Heart left ventricle (tissue), 16 donors: ENCODE measurements around the gene C20orf204. TPM values are rescaled to one million over a fixed set of nuclear protein-coding genes. Genes with fewer than 3 reads are reported as not detected.

Experiments
- ATAC-seq, 4 donors: fragments of 200-7000 bp; cut with Tn5 transposase; one replicate each; pipeline ENCODE4 v1.9.1; 2020 to 2022; ENCODE audit warnings: moderate library complexity in 4 of 4, mild to moderate bottlenecking in 3 of 4, moderate number of reproducible peaks in 1 of 4
- DNase-seq, 5 donors: peaks; one replicate each; pipeline ENCODE4 v3.0.0-alpha.2; 2020
- H3K27ac ChIP-seq, 12 donors: fragments of 200-600 bp; sonication (generic) in 4 of 12; one replicate each; pipeline versions ENCODE4 v1.5.0 to v1.8.0; 2016 to 2022; ENCODE audit warnings: mild to moderate bottlenecking in 2 of 12
- H3K27me3 ChIP-seq, 9 donors: fragments of 200-600 bp; sonication (generic) in 2 of 9; one replicate each; pipeline versions ENCODE4 v1.5.1 to v1.8.0; 2016 to 2022; ENCODE audit warnings: mild to moderate bottlenecking in 3 of 9
- H3K36me3 ChIP-seq, 9 donors: fragments of 200-600 bp; sonication (generic) in 2 of 9; one replicate each; pipeline versions ENCODE4 v1.5.0 to v1.8.0; 2018 to 2022; ENCODE audit warnings: mild to moderate bottlenecking in 2 of 9
- H3K4me1 ChIP-seq, 12 donors: fragments of 200-600 bp; sonication (generic) in 4 of 12; one replicate each; pipeline versions ENCODE4 v1.5.0 to v1.8.0; 2016 to 2022; ENCODE audit warnings: mild to moderate bottlenecking in 3 of 12
- H3K4me3 ChIP-seq, 12 donors: fragments of 200-600 bp; sonication (generic) in 4 of 12; one replicate each; pipeline versions ENCODE4 v1.5.0 to v1.8.0; 2017 to 2022; ENCODE audit warnings: mild to moderate bottlenecking in 9 of 12, moderate library complexity in 4 of 12
- H3K9me3 ChIP-seq, 12 donors: fragments of 200-600 bp; sonication (generic) in 4 of 12; one replicate each; pipeline versions ENCODE4 v1.5.0 to v1.8.0; 2016 to 2022; ENCODE audit warnings: mild to moderate bottlenecking in 1 of 12
- POLR2A ChIP-seq, 2 donors: fragments of 450-650 bp; IDR thresholded peaks; one replicate each; pipeline ENCODE4 v1.6.1; 2017; ENCODE audit warnings: antibody characterized with exemption in 2 of 2, mild to moderate bottlenecking in 2 of 2, moderate library complexity in 2 of 2
- WGBS, 4 donors: extraction: QIAGEN DNeasy Blood & Tissue Kit in 2 of 4; methylation state at CpG; one replicate each; pipeline versions ENCODE4 v1.1.5 to v1.1.7; 2013 to 2018; 5-methylcytosine and 5-hydroxymethylcytosine counted together
- intact Hi-C, 10 donors: fragments of 100-400 bp; cut with DNase I; formaldehyde crosslinking; loops; one replicate each; pipeline versions ENCODE4 v1.11.1 to v1.14.2; 2022
- polyA plus RNA-seq, 2 donors: library from polyadenylated mRNA; stranded (reverse); fragments of 200-250 nt; gene quantifications; one replicate each; pipeline ENCODE4 v1.2.3, GENCODE V29; 2013
- total RNA-seq, 9 donors: library from RNA; depleted of rRNA in 2 of 9; stranded (reverse); fragments of >200 nt in 2 of 9; fragmentation: NEBNext Ultra II Directional in 3 of 9; extraction: Animal tissue kit (Norgen Biotek cat#: 25700) in 3 of 9; gene quantifications; one replicate each; pipeline versions ENCODE4 v1.1.0 to v1.2.4, GENCODE V29; 2016 to 2023
- TF ChIP-seq, protein P1 (sequence below), 12 donors: fragments of 200-600 bp; sonication (generic) in 4 of 12; IDR thresholded peaks; one replicate each; pipeline versions ENCODE4 v1.5.0 to v1.8.0; 2018 to 2022; ENCODE audit warnings: antibody characterized with exemption in 12 of 12, mild to moderate bottlenecking in 5 of 12
- donor health status: ischemic (EF 13 %, LVEDD 7.1; RV severe dilation, severe dysfunction).
- donor health status: healthy with polysubstance abuse.
- donor health status: DM: no; HTN: yes; CAD: no.
- donor health status: DM: no; HTN: no; CAD: no.
- donor health status: ischemic (EF 25% LVEDD 6.9; RV normal size, moderate dysfunction).
- donor health status: ischemic (EF 25% LVEDD 5.7; RV mildly dilated, moderate dysfunction).
- donor health status: healthy.
- donor health status: DM: yes; HTN: yes; CAD: no.
- donor health status: ischemic (EF 35%, LVEDD 5.7; RV mildly dilated, moderate dysfunction).
- donor health status: nonischemic (EF 11% LVEDD 7.7; RV severe dilation, severe dysfunction).
- donor health status: DM: yes; HTN: yes; CAD: no.
- donor health status: PGD.
- donor health status: ischemic (EF 29% LVEDD 5.4; RV normal size, mild dysfunction).
- donor health status: nonischemic (EF 23%, LVEDD 6.1; RV moderate dilation, normal function).

C20orf204 gene
- total and polyA plus RNA-seq, 11 donors, result 0.16 to 1.2 (median 0.42) TPM

DNA sequence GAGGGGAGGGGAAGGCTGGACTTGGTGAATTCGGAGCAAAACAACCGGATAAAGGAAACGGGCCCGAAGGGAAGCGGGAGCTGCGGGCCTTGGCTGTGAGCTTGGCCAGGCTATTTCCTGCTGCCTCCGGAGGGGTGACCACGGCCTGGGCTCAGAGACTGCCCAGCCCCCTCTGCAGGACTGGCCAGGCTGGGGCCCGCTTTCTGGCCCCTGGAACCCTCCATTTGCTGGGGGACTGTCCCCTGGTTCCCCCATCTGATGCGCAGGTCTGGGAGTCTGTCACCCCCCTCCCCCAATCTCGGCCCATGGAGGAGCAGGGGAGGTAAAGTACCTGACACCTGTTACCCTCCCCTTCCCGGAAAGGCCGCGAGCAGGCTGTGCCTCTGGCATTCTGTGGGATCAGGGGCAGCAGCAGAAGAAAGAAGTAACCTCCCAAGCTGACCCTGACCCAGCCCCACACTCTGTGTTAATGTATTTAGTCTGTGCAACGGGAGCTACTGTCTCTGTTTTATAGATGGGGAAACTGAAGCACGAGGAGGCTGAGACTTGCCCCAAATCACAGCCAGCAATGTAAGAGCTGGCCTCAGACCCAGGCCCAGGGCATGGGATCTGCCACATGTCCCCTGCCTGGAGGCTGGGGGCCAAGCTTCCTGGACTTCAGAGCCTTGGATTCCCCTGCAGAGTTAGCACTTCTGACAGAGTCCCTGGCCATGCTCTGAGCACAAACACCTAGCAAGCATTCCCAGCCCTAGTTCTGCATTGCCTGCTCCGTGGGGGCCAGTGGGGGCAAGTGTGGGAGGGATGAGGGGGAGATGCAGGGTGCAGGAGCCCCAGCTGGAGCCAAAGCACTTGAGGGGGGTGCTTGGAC lies 3.5 kb downstream of the C20orf204 start:
- 7 to 12% (median 9%) methylated on average over 8 to 17 of the region's 17 CpGs for WGBS, 4 donors
- intact Hi-C loops, result loop anchor here in 9 of 10 donors (1.0 to 10.0 kb wide), 7 partner anchors 17 to 83 kb away; partner anchors contain the start of gene PRPF6 (in 4 of the 9)
- Histone ChIP-seq H3K9me3 (no peaks in the 10 kb centered on the region), H3K27me3 (peaks cover 0 to 64% (median 44%) of the 10 kb centered on the region in 9 donors), H3K36me3 (peaks cover 0 to 9% (median 7%) of the 10 kb centered on the region in 9 donors), H3K27ac (peak overlapping the region; percentile 5 to 93 (median 78)), H3K4me3 (peak overlapping the region; percentile 9 to 62 (median 56)), H3K4me1 (peaks cover 8 to 68% (median 34%) of the 10 kb centered on the region in 12 donors)
- DNase-seq (peak in 1 of 5 donors; percentile 16), ATAC-seq (peak in 2 of 4 donors; percentile 47 to 52)
- TF ChIP-seq, protein P1, sequence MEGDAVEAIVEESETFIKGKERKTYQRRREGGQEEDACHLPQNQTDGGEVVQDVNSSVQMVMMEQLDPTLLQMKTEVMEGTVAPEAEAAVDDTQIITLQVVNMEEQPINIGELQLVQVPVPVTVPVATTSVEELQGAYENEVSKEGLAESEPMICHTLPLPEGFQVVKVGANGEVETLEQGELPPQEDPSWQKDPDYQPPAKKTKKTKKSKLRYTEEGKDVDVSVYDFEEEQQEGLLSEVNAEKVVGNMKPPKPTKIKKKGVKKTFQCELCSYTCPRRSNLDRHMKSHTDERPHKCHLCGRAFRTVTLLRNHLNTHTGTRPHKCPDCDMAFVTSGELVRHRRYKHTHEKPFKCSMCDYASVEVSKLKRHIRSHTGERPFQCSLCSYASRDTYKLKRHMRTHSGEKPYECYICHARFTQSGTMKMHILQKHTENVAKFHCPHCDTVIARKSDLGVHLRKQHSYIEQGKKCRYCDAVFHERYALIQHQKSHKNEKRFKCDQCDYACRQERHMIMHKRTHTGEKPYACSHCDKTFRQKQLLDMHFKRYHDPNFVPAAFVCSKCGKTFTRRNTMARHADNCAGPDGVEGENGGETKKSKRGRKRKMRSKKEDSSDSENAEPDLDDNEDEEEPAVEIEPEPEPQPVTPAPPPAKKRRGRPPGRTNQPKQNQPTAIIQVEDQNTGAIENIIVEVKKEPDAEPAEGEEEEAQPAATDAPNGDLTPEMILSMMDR (IDR thresholded peaks at IDR 0.05), result no peak
- TF ChIP-seq POLR2A (IDR thresholded peaks at IDR 0.05), result no peak

DNA sequence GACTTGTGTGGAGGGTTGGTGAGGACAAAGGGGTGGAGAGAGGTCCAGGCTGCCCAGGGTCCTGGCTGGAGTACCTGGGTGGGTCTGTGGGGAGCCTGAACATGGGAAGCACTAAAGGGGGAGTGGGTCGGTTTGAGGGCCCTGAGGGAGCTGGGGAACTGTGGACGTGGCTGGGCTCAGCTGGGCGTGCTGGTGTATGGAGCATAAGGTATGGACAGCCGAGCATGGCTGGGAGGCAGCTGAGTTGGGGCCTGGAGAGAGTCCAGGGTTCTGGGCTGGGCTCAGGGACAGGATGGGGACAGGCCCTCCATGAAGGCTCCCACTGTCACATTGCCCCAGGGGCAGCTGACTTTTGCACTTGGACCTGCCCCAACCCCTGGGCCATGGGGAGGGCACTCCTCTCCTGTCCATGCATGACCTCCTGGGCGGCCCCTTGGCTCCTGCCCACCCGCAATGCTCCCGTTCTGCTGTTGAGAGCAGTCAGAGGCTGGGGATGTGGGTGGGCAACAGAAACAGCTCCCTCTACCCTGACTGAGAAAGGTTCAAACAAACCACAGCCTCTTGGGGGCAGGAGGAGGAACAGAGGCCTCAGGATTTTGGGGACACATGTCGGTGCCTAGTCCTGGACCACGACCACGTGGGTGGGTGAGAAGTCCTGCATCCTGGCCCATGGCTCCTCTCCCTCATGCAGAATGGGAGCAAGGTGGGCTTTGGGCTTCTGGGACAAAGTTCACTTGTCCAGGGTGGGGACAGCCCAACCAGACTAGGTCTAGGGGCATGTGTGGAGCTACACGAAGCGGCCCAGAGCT lies 4.5 kb downstream of the C20orf204 start:
- H3K4me1 ChIP-seq, result peaks cover 8 to 68% (median 35%) of the 10 kb centered on the region in 12 donors
- no peak for ATAC-seq
- peaks cover 0 to 2% (median 0%) of the 10 kb centered on the region in 9 donors for H3K36me3 ChIP-seq
- WGBS, 4 donors, result 63 to 70% (median 66%) methylated on average over 9 to 12 of the region's 12 CpGs
- DNase-seq, result peak in 1 of 5 donors; percentile 20
- TF ChIP-seq POLR2A (IDR thresholded peaks at IDR 0.05), result no peak
- TF ChIP-seq, protein P1 (IDR thresholded peaks at IDR 0.05), result no peak
- no peak overlapping the region for H3K4me3 ChIP-seq
- intact Hi-C loops, result no loop called here
- H3K9me3 ChIP-seq, result no peaks in the 10 kb centered on the region
- H3K27ac ChIP-seq, result peak overlapping the region in 11 of 12 donors; percentile 5 to 93 (median 81)
- peaks cover 0 to 71% (median 44%) of the 10 kb centered on the region in 9 donors for H3K27me3 ChIP-seq

DNA sequence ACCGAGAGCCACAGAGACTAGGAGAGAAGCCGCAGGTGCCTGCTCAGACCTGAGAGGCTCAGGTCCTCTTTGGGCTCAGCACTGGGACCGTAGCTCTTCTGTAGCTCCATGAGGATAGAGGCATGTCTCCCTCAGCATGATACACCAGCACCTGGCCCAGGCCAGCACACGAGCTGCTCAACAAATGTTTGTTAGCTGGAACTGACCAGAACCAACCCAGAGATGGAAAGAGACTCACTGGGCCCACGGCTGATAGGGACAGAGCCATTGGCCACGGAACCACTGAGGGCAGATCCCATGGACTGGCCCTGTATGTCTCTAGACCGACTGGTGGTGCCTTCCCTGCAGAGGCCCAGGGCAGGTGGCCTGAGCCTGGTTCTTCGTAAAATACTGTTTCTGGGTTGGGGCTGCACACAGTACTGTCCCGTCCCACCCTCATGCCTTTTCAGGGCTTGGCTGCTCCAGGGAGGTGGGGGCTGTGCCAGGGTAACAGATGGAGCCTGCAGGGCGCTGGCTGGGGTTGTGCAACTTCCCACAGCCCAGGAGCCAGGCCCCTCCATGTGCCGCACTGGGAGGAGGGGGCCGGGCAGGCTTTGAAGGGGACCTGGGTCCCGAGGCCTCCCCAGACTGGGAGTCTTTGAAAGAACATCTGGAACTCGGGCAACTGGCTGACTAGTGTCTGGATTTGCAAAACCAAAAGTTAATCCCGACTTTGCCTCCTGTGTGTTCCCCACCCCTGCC lies 5.2 kb downstream of the C20orf204 start:
- Histone ChIP-seq H3K36me3 (no peaks in the 10 kb centered on the region), H3K4me1 (peaks cover 8 to 61% (median 35%) of the 10 kb centered on the region in 12 donors), H3K9me3 (no peaks in the 10 kb centered on the region), H3K27ac (peak overlapping the region in 11 of 12 donors; percentile 60 to 93 (median 82)), H3K27me3 (peaks cover 0 to 75% (median 51%) of the 10 kb centered on the region in 9 donors), H3K4me3 (peak overlapping the region in 8 of 12 donors; percentile 42 to 61 (median 49))
- no peak for DNase-seq
- WGBS, 4 donors, result 46 to 56% (median 52%) methylated on average over 12 to 15 of the region's 15 CpGs
- intact Hi-C loops, result no loop called here
- ATAC-seq, result no peak
- TF ChIP-seq, protein P1 (IDR thresholded peaks at IDR 0.05), result no peak
- no peak for TF ChIP-seq POLR2A (IDR thresholded peaks at IDR 0.05)
